HepG2 (cell line): ENCODE data around the gene KMT2B.

Experiments
- ATF2 ChIP-seq: sonication (generic); formaldehyde crosslinking; IDR thresholded peaks from 2 replicates; pipeline ENCODE4 v1.4.0; 2020; ENCODE audit warnings: missing genetic modification reagents
- ATF3 ChIP-seq: sonication (generic); formaldehyde crosslinking; IDR thresholded peaks from 2 replicates; pipeline ENCODE4 v1.4.0; 2020; ENCODE audit warnings: missing genetic modification reagents
- CTCF ChIP-seq: sonication (generic); formaldehyde crosslinking; IDR thresholded peaks from 2 replicates; pipeline ENCODE4 v1.5.0; 2020; ENCODE audit warnings: mild to moderate bottlenecking, missing genetic modification reagents, moderate library complexity
- EZH2 ChIP-seq: conservative IDR thresholded peaks from 2 replicates; pipeline ENCODE4 v1.6.1; 2012; ENCODE audit warnings: mild to moderate bottlenecking, low read depth, low read length, moderate library complexity
- FLYWCH1 ChIP-seq: sonication (generic); formaldehyde crosslinking; IDR thresholded peaks from 2 replicates; pipeline ENCODE4 v1.8.1; 2023; ENCODE audit warnings: mild to moderate bottlenecking, missing genetic modification reagents
- IKZF1 ChIP-seq: fragments of 450-650 bp; IDR thresholded peaks from 2 replicates; pipeline ENCODE4 v1.7.1; 2016
- KAT7 ChIP-seq: IDR thresholded peaks from 2 replicates; pipeline ENCODE4 v1.6.1; 2018; ENCODE audit warnings: borderline replicate concordance, missing compliant biosample characterization
- TAF15 ChIP-seq: fragments of 200-400 bp; formaldehyde crosslinking; IDR thresholded peaks from one replicate; pipeline ENCODE4 v1.6.1; 2018; ENCODE audit warnings: mild to moderate bottlenecking, low read depth, low read length; ENCODE audit not compliant: poor library complexity, severe bottlenecking
- ZFYVE20 ChIP-seq: sonication (generic); formaldehyde crosslinking; IDR thresholded peaks from 2 replicates; pipeline ENCODE4 v1.8.0; 2023; ENCODE audit warnings: low read depth, mild to moderate bottlenecking, moderate library complexity, missing genetic modification reagents, borderline replicate concordance

GRCh38 chr19:35775046-35775297 lies 57.2 kb downstream of the KMT2B start:
- no peak for TF ChIP-seq ATF3 (CRISPR knock-in tag)
- no peak for TF ChIP-seq ZFYVE20 (CRISPR knock-in tag)
- TF ChIP-seq ATF2, result no peak
- no peak for TF ChIP-seq FLYWCH1 (CRISPR knock-in tag)
- TF ChIP-seq TAF15, result no peak
- TF ChIP-seq EZH2, result no peak
- no peak for TF ChIP-seq KAT7 (CRISPR knock-in tag)
- no peak for TF ChIP-seq IKZF1
- TF ChIP-seq CTCF, result no peak
